Natural killer cell (primary cell): Measurements from ENCODE around the gene MARS2. TPM values are rescaled to one million over a fixed set of nuclear protein-coding genes. Genes with fewer than 3 reads are reported as not detected.
"Not testable (repeated sequence)": the region's sequence is repeated elsewhere in the genome, so short reads cannot be mapped to it uniquely, and the experiment has no call there.

Experiments used
- ATAC-seq, 3 donors: fragments of 150-1000 bp in 2 of 3; fragments of 200-7000 bp in 1 of 3; cut with Tn5 transposase; 1 replicate in 1 of 3; 2 replicates in 2 of 3; pipeline ENCODE4 v1.10.0; 2021; ENCODE audit warnings: mild to moderate bottlenecking in 2 of 3, moderate library complexity in 2 of 3
- DNase-seq, 2 donors: peaks; one replicate each; pipeline versions ENCODE4 v3.0.0 to v3.0.0-alpha.2; 2013 to 2021; ENCODE audit warnings: mixed read lengths in 1 of 2
- H3K27ac ChIP-seq: one replicate; pipeline ENCODE4 v1.5.1; 2013; ENCODE audit warnings: mild to moderate bottlenecking, low read length
- H3K27me3 ChIP-seq: one replicate; pipeline ENCODE4 v1.6.1; 2013; ENCODE audit warnings: low read length; ENCODE audit not compliant: control insufficient read depth, insufficient read depth
- H3K36me3 ChIP-seq: one replicate; pipeline ENCODE4 v1.6.1; 2013; ENCODE audit warnings: low read length; ENCODE audit not compliant: control insufficient read depth, insufficient read depth
- H3K4me1 ChIP-seq: one replicate; pipeline ENCODE4 v1.6.1; 2013; ENCODE audit warnings: low read length; ENCODE audit not compliant: control insufficient read depth, insufficient read depth
- H3K4me3 ChIP-seq: one replicate; pipeline ENCODE4 v1.5.1; 2013; ENCODE audit warnings: low read length
- H3K9me3 ChIP-seq: one replicate; pipeline ENCODE4 v1.6.1; 2013; ENCODE audit warnings: low read length; ENCODE audit not compliant: control insufficient read depth, insufficient read depth
- H3K27ac Mint-ChIP-seq, 2 donors: one replicate each; pipeline ENCODE4 v1.8.0; 2022; ENCODE audit warnings: mild to moderate bottlenecking in 2 of 2, mixed read lengths in 2 of 2, moderate library complexity in 1 of 2
- H3K27me3 Mint-ChIP-seq, 2 donors: one replicate each; pipeline ENCODE4 v1.8.0; 2022; ENCODE audit warnings: low read depth in 2 of 2, mixed read lengths in 2 of 2
- H3K36me3 Mint-ChIP-seq: one replicate; pipeline ENCODE4 v1.8.0; 2022; ENCODE audit warnings: mixed read lengths
- H3K4me1 Mint-ChIP-seq, 2 donors: one replicate each; pipeline ENCODE4 v1.8.0; 2022; ENCODE audit warnings: mixed read lengths in 2 of 2
- H3K4me3 Mint-ChIP-seq: one replicate; pipeline ENCODE4 v1.8.0; 2022; ENCODE audit warnings: mild to moderate bottlenecking, moderate library complexity, mixed read lengths
- H3K9me3 Mint-ChIP-seq, 2 donors: one replicate each; pipeline ENCODE4 v1.8.0; 2022; ENCODE audit warnings: mixed read lengths in 2 of 2
- WGBS: methylation state at CpG from one replicate; pipeline ENCODE4 v1.1.7; 2013; ENCODE audit warnings: missing lambda C conversion rate; ENCODE audit not compliant: insufficient coverage; 5-methylcytosine and 5-hydroxymethylcytosine counted together
- intact Hi-C: fragments of 100-400 bp; cut with micrococcal nuclease; formaldehyde crosslinking; loops from one replicate; pipeline ENCODE4 v1.14.2; 2022
- total RNA-seq, 4 donors: library from RNA; stranded (reverse); fragments of 120-200 nt in 1 of 4; gene quantifications; one replicate each; pipeline versions ENCODE4 v1.2.3 to v1.2.4, GENCODE V29; 2013 to 2022
- TF ChIP-seq, protein P1 (sequence below): fragments of 200-600 bp; IDR thresholded peaks from one replicate; pipeline ENCODE4 v1.8.0; 2022; ENCODE audit warnings: antibody characterized with exemption

MARS2 gene
- total RNA-seq, 3 donors from 2014 or later (not counting 1 experiment from before 2014, with no cell fraction given) = 5.7 to 12.2 (median 11.8) TPM

DNA sequence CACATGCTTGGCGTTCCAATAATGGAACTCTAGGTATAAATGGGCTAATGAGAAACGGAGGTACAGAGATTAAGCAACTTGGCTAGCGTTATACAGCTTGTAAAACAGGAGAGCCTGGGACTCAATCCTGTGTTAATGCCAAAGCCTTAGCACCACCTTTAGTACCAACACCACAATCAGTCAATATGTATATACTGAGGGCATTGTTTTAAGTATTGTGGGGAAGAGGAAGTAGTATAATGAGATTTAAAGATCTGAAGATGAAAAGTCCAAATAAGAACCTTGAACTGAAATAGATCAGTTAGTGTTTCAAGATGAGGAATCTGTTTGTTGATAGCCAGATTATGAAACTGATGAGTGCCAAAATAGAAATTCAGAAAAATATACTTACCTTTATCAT is 8.1 kb downstream of the MARS2 start:
- Histone ChIP-seq H3K27ac (no peak overlapping the region), H3K27me3 (no peaks in the 10 kb centered on the region), H3K36me3 (peaks cover 7% of the 10 kb centered on the region), H3K9me3 (no peaks in the 10 kb centered on the region), H3K4me1 (no peaks in the 10 kb centered on the region), H3K4me3 (no peak overlapping the region)
- TF ChIP-seq, protein P1, sequence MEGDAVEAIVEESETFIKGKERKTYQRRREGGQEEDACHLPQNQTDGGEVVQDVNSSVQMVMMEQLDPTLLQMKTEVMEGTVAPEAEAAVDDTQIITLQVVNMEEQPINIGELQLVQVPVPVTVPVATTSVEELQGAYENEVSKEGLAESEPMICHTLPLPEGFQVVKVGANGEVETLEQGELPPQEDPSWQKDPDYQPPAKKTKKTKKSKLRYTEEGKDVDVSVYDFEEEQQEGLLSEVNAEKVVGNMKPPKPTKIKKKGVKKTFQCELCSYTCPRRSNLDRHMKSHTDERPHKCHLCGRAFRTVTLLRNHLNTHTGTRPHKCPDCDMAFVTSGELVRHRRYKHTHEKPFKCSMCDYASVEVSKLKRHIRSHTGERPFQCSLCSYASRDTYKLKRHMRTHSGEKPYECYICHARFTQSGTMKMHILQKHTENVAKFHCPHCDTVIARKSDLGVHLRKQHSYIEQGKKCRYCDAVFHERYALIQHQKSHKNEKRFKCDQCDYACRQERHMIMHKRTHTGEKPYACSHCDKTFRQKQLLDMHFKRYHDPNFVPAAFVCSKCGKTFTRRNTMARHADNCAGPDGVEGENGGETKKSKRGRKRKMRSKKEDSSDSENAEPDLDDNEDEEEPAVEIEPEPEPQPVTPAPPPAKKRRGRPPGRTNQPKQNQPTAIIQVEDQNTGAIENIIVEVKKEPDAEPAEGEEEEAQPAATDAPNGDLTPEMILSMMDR = no peak
- intact Hi-C loops = no loop called here
- no peak overlapping the region for H3K27ac Mint-ChIP-seq
- peaks cover 26 to 27% of the 10 kb centered on the region in 2 donors for H3K4me1 Mint-ChIP-seq
- no peaks in the 10 kb centered on the region for H3K27me3 Mint-ChIP-seq
- H3K9me3 Mint-ChIP-seq = no peaks in the 10 kb centered on the region
- ATAC-seq (no peak), DNase-seq (no peak)
- WGBS = 95% methylated on average over 3 of the region's 3 CpGs
- no peak overlapping the region for H3K4me3 Mint-ChIP-seq
- H3K36me3 Mint-ChIP-seq = no peaks in the 10 kb centered on the region

DNA sequence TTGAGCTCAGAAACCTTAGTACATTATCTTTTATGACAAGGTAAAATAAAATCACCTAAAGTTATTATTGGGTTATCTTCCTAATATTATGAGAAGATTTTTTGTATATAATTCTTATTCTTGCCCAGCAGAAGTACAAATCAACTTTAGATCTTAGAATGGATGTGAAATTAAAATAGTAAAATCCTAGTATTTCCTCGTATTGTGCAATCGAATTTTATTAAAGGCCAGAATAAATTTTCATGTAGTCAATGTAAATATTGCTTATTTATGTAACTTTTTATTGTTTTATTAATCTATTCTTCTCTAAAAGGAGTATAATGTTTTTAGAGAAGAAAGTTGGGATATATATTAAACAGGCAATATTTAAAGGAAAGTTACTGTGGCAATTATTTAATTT is 12.7 kb downstream of the MARS2 start:
- Mint-ChIP-seq H3K27me3 (no peaks in the 10 kb centered on the region), H3K27ac (no peak overlapping the region), H3K4me1 (peaks cover 4 to 5% of the 10 kb centered on the region in 2 donors), H3K9me3 (no peaks in the 10 kb centered on the region), H3K36me3 (no peaks in the 10 kb centered on the region), H3K4me3 (no peak overlapping the region)
- ATAC-seq (no peak), DNase-seq (no peak)
- H3K36me3 ChIP-seq = no peaks in the 10 kb centered on the region
- WGBS = no CpG with 5 or more reads among the region's 2 CpGs
- H3K27me3 ChIP-seq = no peaks in the 10 kb centered on the region
- intact Hi-C loops = no loop called here
- TF ChIP-seq, protein P1 = no peak
- H3K4me1 ChIP-seq = no peaks in the 10 kb centered on the region
- no peak overlapping the region for H3K27ac ChIP-seq
- H3K4me3 ChIP-seq = no peak overlapping the region
- H3K9me3 ChIP-seq = no peaks in the 10 kb centered on the region

DNA sequence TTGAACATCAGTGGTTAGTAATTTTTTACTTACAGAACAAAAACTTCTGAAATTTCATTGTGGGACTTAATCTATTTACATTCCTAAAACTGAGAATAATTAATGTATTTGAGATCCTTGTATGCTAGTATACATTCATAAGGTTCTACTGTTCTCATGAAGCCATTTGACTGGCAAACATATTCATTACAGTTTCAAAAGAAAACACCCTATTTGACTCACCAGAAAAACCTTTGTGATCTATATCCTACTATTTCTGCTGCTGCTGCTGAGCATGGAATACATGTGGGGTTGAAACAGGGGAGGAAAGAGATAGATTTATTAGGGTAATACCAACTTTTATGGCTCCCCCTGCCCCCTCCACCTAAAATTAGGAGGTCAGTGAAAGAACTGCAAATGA is 21.8 kb downstream of the MARS2 start:
- DNase-seq (no peak), ATAC-seq (no peak)
- Mint-ChIP-seq H3K36me3 (peaks cover 10% of the 10 kb centered on the region), H3K4me1 (no peaks in the 10 kb centered on the region), H3K9me3 (peaks cover 0 to 2% of the 10 kb centered on the region in 2 donors), H3K27ac (no peak overlapping the region), H3K4me3 (no peak overlapping the region), H3K27me3 (peaks cover 0 to 4% of the 10 kb centered on the region in 2 donors)
- no peak overlapping the region for H3K27ac ChIP-seq
- no peaks in the 10 kb centered on the region for H3K4me1 ChIP-seq
- no peaks in the 10 kb centered on the region for H3K36me3 ChIP-seq
- TF ChIP-seq, protein P1 = no peak
- H3K4me3 ChIP-seq = no peak overlapping the region
- intact Hi-C loops = no loop called here
- no peaks in the 10 kb centered on the region for H3K27me3 ChIP-seq
- no peaks in the 10 kb centered on the region for H3K9me3 ChIP-seq

DNA sequence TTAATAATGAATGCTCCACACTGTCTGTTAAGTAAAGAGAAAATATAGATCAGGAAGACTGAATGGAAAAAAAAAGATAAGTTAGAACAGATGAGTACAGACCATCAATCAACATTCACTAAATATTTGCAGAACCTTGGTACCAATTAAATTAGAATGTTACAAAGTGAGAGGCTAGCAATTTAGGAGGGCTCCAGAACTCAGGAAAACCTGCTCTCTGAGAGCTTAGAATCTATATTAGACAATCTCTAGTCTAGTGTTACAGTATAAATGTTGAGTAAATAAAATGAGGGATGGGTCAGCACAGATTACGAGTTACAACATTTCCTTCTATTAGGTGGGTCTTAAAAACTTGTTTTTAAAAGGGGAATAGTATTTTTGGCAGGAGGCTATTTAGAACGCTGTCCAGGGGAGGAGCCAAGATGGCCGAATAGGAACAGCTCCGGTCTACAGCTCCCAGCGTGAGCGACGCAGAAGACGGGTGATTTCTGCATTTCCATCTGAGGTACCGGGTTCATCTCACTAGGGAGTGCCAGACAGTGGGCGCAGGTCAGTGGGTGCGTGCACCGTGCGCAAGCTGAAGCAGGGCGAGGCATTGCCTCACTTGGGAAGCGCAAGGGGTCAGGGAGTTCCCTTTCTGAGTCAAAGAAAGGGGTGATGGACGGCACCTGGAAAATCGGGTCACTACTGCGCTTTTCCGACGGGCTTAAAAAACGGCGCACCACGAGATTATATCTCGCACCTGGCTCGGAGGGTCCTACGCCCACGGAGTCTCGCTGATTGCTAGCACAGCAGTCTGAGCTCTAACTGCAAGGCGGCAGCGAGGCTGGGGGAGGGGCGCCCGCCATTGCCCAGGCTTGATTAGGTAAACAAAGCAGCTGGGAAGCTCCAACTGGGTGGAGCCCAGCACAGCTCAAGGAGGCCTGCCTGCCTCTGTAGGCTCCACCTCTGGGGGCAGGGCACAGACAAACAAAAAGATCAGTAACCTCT is 23.7 kb downstream of the MARS2 start:
- DNase-seq, intact Hi-C loops, H3K27me3 Mint-ChIP-seq, H3K4me1 ChIP-seq, H3K9me3 Mint-ChIP-seq, H3K36me3 ChIP-seq, ATAC-seq, H3K27ac Mint-ChIP-seq, H3K4me3 ChIP-seq, H3K27ac ChIP-seq, H3K9me3 ChIP-seq, H3K4me1 Mint-ChIP-seq, H3K4me3 Mint-ChIP-seq, H3K27me3 ChIP-seq: not testable (repeated sequence)
- WGBS = 95% methylated on average over 25 of the region's 32 CpGs
- H3K36me3 Mint-ChIP-seq = peaks cover 10% of the 10 kb centered on the region
